SK-N-MC (cell line): ENCODE results near the gene ATE1.

Experiments
- DNase-seq: peaks from one replicate; pipeline ENCODE4 v3.0.0-alpha.2; 2011; ENCODE audit warnings: low read depth, low spot score
- H3K27ac ChIP-seq: fragments of 200-600 bp; sonication (generic); 2 replicates; pipeline ENCODE4 v1.5.1; 2016; ENCODE audit warnings: mixed run types
- H3K36me3 ChIP-seq: fragments of 200-600 bp; sonication (generic); 2 replicates; pipeline ENCODE4 v1.6.1; 2017; ENCODE audit warnings: antibody characterized with exemption, low read length, mixed read lengths; ENCODE audit not compliant: insufficient read depth
- H3K4me3 ChIP-seq: fragments of 200-600 bp; sonication (generic); 2 replicates; pipeline ENCODE4 v1.5.1; 2016
- H3K9ac ChIP-seq: fragments of 200-600 bp; sonication (generic); 2 replicates; pipeline ENCODE4 v1.8.0; 2017; ENCODE audit warnings: mixed run types, mixed read lengths; ENCODE audit not compliant: insufficient read length
- H3K9me3 ChIP-seq: fragments of 200-600 bp; sonication (generic); 2 replicates; pipeline ENCODE4 v1.6.1; 2017; ENCODE audit warnings: low read depth, mild to moderate bottlenecking, antibody characterized with exemption, low read length, moderate library complexity, mixed read lengths
- EZH2 ChIP-seq: fragments of 200-600 bp; sonication (generic); IDR thresholded peaks from one replicate; pipeline ENCODE4 v1.6.1; 2017; ENCODE audit warnings: antibody characterized with exemption
- FOXP2 ChIP-seq: optimal IDR thresholded peaks from 2 replicates; pipeline ENCODE3; 2011; ENCODE audit warnings: mild to moderate bottlenecking, moderate library complexity; ENCODE audit not compliant: insufficient read depth; ENCODE audit errors: extremely low read length, control extremely low read depth
- POLR2AphosphoS5 ChIP-seq: IDR thresholded peaks from 2 replicates; pipeline ENCODE4 v1.6.1; 2012; ENCODE audit warnings: mild to moderate bottlenecking, low read depth, low read length, borderline replicate concordance

Gene ATE1

DNA sequence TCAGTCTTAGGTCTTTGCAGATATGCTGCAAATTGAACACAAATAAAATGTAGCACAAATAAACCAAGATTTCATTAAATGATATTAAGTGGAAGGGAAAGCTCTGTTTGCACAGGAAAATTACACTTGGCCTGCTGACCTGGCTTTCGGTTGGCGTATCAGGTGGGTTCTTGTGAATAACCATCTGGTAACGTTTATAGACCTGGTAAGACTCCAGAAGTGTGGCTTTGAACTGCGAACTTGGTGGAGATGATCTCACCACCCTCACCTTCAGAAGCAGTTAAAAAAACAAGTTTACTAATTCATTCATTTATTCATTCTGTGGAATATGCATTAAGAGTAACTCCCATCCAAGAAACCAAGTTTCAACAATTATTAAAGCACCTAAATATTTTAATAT is 28.1 kb downstream of the ATE1 start:
- TF ChIP-seq POLR2AphosphoS5, result no peak
- no peak for TF ChIP-seq FOXP2
- TF ChIP-seq EZH2, result no peak
- Histone ChIP-seq H3K9ac (no peak overlapping the region), H3K36me3 (no peaks in the 10 kb centered on the region), H3K27ac (no peak overlapping the region), H3K4me3 (no peak overlapping the region), H3K9me3 (no peaks in the 10 kb centered on the region)
- no peak for DNase-seq

DNA sequence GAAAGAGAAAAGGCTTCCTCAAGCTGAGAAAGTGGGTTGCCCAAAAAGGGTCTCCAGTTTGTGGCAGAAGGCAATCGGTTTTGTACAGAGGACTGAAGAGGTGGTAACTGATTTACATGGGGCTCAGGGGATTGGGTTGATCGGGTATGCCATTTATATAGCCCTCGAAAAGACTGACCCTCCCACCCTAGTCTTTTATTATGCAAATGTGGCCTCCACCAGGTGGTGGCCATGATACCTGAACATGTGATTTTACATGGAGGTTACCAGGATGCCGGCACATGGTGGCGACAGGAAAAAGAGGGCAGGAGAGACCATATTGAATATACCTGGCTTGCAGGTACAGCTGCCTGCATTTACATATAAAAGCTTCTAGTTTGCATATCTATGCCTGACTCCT is 36.7 kb downstream of the ATE1 start:
- no peaks in the 10 kb centered on the region for H3K36me3 ChIP-seq
- no peak overlapping the region for H3K9ac ChIP-seq
- DNase-seq, result no peak
- H3K9me3 ChIP-seq, result no peaks in the 10 kb centered on the region
- H3K4me3 ChIP-seq, result no peak overlapping the region
- TF ChIP-seq POLR2AphosphoS5, result no peak
- TF ChIP-seq FOXP2, result no peak
- TF ChIP-seq EZH2, result no peak
- H3K27ac ChIP-seq, result no peak overlapping the region

DNA sequence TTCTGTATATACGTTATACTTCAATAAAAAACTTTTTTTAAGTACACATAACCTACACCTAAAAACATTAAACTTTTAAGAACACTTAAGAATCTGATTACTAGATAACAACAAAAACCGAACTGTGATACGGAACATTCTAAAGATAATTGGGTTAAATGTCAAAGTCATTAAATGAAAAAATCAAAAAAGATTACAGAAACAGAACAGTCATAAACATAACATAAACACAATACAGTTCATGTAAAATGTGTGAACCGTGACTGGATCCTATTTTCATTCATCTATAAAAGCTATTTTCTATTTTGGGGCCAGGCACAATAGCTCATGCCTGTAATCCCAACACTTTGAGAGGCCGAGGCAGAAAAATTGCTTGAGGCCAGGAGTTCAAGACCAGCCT is 38.6 kb downstream of the ATE1 start:
- no peak overlapping the region for H3K9ac ChIP-seq
- no peaks in the 10 kb centered on the region for H3K9me3 ChIP-seq
- H3K36me3 ChIP-seq, result no peaks in the 10 kb centered on the region
- no peak overlapping the region for H3K4me3 ChIP-seq
- H3K27ac ChIP-seq, result no peak overlapping the region
- TF ChIP-seq POLR2AphosphoS5 (no peak), FOXP2 (no peak), EZH2 (no peak)
- DNase-seq, result no peak

DNA sequence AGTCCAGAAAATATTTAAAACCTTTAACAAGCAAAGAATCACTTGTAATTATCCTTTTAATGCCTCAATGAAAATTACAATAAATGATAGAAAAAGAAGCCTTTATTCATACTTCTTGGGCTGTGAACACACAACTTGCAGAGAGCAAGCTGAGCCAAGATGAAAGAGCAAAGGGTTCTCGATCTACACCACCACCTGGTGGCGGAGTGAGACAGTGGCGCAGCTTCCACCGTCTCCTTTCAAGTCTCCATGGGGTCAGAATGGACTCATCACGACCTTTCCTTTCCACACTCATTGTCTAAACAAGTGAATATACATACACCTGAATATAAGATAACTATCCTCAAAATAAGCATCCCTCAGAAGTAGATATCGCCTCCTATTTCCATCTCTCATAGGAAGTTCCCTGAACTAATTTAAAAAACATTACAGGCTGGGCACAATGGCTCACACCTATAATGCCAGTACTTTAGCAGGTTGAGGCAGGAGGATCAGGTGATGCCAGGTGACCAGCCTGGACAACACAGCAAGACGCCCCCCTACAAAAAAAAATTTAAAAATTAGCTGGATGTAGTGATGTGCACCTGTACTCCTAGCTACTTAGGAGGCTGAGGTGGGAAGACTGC is 40.7 kb downstream of the ATE1 start:
- DNase-seq, result no peak
- H3K27ac ChIP-seq, result no peak overlapping the region
- no peak overlapping the region for H3K4me3 ChIP-seq
- H3K9ac ChIP-seq, result no peak overlapping the region
- H3K36me3 ChIP-seq, result no peaks in the 10 kb centered on the region
- no peak for TF ChIP-seq EZH2
- H3K9me3 ChIP-seq, result no peaks in the 10 kb centered on the region

DNA sequence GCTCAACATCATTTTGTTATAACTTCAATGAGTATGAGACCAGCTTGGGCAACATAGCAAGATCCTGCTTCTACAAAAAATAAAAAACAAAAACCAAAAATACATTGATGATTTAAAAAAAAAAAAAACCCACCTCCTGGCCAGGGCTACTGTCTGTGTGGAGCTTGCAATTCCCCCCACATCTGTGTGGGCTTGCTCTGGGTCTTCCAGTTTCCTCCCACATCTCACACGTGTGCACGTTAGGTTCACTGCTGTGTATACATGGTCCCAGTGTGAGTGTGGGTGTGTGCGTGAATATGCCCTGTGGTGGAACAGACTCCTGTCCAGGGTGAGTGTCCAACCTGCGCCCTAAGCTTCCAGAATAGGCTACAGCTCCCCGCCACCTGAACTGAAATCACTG is 41.6 kb downstream of the ATE1 start:
- no peak for DNase-seq
- H3K9ac ChIP-seq, result no peak overlapping the region
- H3K36me3 ChIP-seq, result no peaks in the 10 kb centered on the region
- no peak for TF ChIP-seq FOXP2
- no peak overlapping the region for H3K4me3 ChIP-seq
- no peak overlapping the region for H3K27ac ChIP-seq
- H3K9me3 ChIP-seq, result no peaks in the 10 kb centered on the region

DNA sequence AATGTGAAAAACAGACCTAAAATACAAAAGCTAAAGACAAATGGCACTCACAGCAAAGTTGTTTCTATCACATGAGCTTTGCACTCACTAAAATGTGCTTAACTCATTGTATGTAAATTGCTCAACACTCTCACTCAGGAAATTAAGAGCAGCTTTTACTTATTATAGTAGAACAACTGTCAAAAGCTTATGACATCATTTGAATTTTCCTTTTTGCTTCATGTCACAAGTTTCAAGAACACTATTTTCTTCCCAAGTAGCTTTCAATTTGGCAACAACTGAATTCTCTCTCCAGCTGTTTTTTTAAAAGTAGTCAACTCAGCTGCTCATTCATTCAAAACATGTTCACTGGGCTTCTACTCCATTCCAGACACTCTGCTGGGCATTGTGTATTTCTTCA is 46.9 kb downstream of the ATE1 start:
- Histone ChIP-seq H3K9me3 (no peaks in the 10 kb centered on the region), H3K36me3 (no peaks in the 10 kb centered on the region), H3K4me3 (no peak overlapping the region), H3K27ac (no peak overlapping the region; the same call in 1 of the 2 replicates), H3K9ac (no peak overlapping the region)
- no peak for DNase-seq
- no peak for TF ChIP-seq POLR2AphosphoS5

DNA sequence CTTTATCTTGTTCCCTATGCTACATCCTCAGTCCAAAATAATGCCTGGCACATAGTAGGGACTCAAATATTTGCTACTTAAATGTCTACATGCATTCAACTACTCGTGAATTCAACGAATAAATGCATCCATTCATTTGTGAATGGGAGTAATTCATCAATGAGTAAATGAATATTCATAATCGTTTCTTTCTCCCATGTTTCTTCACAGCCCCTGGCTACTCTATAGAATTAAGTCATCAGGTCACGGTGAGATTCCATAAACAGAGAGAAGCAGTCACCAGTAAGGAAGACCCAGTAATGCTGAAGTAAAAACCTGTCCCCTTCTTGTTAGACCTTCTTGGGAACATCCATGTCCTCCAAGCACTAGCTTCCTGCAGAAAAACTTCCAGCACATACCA is 48.4 kb downstream of the ATE1 start:
- H3K4me3 ChIP-seq, result no peak overlapping the region
- H3K9ac ChIP-seq, result no peak overlapping the region
- no peak for DNase-seq
- TF ChIP-seq FOXP2 (no peak), EZH2 (no peak), POLR2AphosphoS5 (no peak)
- no peaks in the 10 kb centered on the region for H3K36me3 ChIP-seq
- H3K9me3 ChIP-seq, result no peaks in the 10 kb centered on the region
- no peak overlapping the region for H3K27ac ChIP-seq

DNA sequence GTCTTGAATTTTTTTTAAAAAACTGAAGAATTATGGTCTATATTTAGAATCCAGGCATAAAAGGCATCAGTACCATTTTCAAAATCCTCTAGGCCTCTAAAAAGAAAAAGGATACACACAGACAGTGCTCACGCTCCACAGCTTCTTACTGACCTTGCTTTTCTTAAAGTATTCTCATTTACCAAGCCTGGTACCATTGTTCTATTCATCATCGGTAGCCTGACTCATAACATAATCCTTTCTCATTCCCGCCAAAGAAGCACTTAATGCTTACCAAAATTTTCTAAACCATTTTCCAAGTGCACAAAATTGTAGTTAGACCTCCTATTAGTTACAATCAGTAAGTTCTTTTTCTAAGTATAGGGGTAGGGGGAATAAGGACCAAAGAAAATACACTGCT is 54.6 kb downstream of the ATE1 start:
- DNase-seq, result no peak
- Histone ChIP-seq H3K27ac (no peak overlapping the region), H3K36me3 (no peaks in the 10 kb centered on the region), H3K9me3 (no peaks in the 10 kb centered on the region), H3K4me3 (no peak overlapping the region), H3K9ac (no peak overlapping the region)
- no peak for TF ChIP-seq POLR2AphosphoS5
- no peak for TF ChIP-seq FOXP2
- no peak for TF ChIP-seq EZH2

DNA sequence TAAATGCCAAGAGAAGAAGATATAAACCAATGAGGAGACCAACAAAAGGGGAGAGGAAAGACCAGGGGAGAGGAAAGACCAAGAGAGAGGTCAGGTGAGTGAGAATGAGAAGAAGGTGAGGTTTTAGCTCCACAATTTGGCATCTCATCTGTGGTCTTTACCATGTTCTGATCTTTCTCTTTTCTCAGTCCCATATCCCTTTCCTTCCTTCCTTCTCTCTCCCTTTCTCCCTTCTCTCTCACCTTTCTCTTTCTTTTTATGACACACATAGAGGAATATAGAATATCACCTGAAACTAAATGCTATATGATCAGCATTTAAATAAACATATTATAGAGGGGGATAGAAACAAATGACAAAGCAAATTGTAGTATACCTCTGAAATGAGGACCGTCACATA is 57.4 kb downstream of the ATE1 start:
- H3K27ac ChIP-seq, result no peak overlapping the region
- H3K4me3 ChIP-seq, result no peak overlapping the region
- H3K9ac ChIP-seq, result no peak overlapping the region
- H3K36me3 ChIP-seq, result no peaks in the 10 kb centered on the region
- no peak for TF ChIP-seq EZH2
- no peak for TF ChIP-seq FOXP2
- no peak for TF ChIP-seq POLR2AphosphoS5
- H3K9me3 ChIP-seq, result no peaks in the 10 kb centered on the region
- DNase-seq, result no peak
